A673 (cell line): ENCODE data around the gene OSBP2. TPM values are rescaled to one million over a fixed set of nuclear protein-coding genes. Genes with fewer than 3 reads are reported as not detected.

Experiments used
- BruUV-seq: library from RNA; stranded (reverse); fragments of 400-500 nt; replicated peaks from 2 replicates; lab custom pipeline; 2021; lab: Mats Ljungman, UMichigan
- CTCF ChIA-PET: fragments of 300-600 bp; sonication (Branson Sonifier 250); formaldehyde crosslinking; loops from one replicate; lab custom pipeline; 2022; ENCODE audit warnings: antibody characterized with exemption; lab: Charles Lee
- POLR2A ChIA-PET: fragments of 300-600 bp; sonication (Branson Sonifier 250); formaldehyde crosslinking; loops from one replicate; lab custom pipeline; 2022; ENCODE audit warnings: antibody characterized with exemption; ENCODE audit not compliant: low non-redundant PET; lab: Charles Lee
- DNase-seq: peaks from one replicate; pipeline ENCODE4 v3.0.0-alpha.2; 2015; ENCODE audit warnings: low spot score
- H3K27ac ChIP-seq: fragments of 200-600 bp; sonication (generic); 2 replicates; pipeline ENCODE4 v1.5.1; 2016; ENCODE audit warnings: mixed run types, low read depth, mild to moderate bottlenecking, mixed read lengths, antibody characterized with exemption, low read length; ENCODE audit not compliant: poor library complexity, severe bottlenecking
- H3K27me3 ChIP-seq: fragments of 200-600 bp; sonication (generic); replicated peaks from 2 replicates; pipeline ENCODE4 v1.6.1; 2017; ENCODE audit warnings: mixed run types, low read depth, mild to moderate bottlenecking, mixed read lengths, antibody characterized with exemption, low read length; ENCODE audit not compliant: insufficient read depth, poor library complexity
- H3K36me3 ChIP-seq: fragments of 200-600 bp; sonication (generic); 2 replicates; pipeline ENCODE4 v1.6.1; 2016; ENCODE audit warnings: mixed run types, mild to moderate bottlenecking, mixed read lengths, antibody characterized with exemption, low read length; ENCODE audit not compliant: insufficient read depth, poor library complexity, severe bottlenecking
- H3K4me1 ChIP-seq: fragments of 200-600 bp; sonication (generic); 2 replicates; pipeline ENCODE4 v1.6.1; 2017; ENCODE audit warnings: mixed run types, mild to moderate bottlenecking, mixed read lengths, antibody characterized with exemption, low read length; ENCODE audit not compliant: insufficient read depth, poor library complexity, severe bottlenecking
- H3K4me3 ChIP-seq: fragments of 200-600 bp; sonication (generic); 2 replicates; pipeline ENCODE4 v1.5.1; 2016; ENCODE audit warnings: low read depth, mixed run types, mild to moderate bottlenecking, mixed read lengths, low read length; ENCODE audit not compliant: poor library complexity, severe bottlenecking
- H3K9me3 ChIP-seq: fragments of 200-600 bp; sonication (generic); 2 replicates; pipeline ENCODE4 v1.6.1; 2016; ENCODE audit warnings: mixed run types, low read depth, mild to moderate bottlenecking, mixed read lengths, antibody characterized with exemption, low read length; ENCODE audit not compliant: poor library complexity, severe bottlenecking
- EZH2 ChIP-seq: fragments of 200-600 bp; sonication (generic); IDR thresholded peaks from 2 replicates; pipeline ENCODE4 v1.6.1; 2017; ENCODE audit warnings: borderline replicate concordance, low read depth, mild to moderate bottlenecking, mixed read lengths, antibody characterized with exemption, low read length; ENCODE audit not compliant: poor library complexity, severe bottlenecking
- intact Hi-C: fragments of 100-400 bp; cut with micrococcal nuclease; formaldehyde crosslinking; loops from one replicate; pipeline ENCODE4 v1.10.0; 2022; ENCODE audit not compliant: unreplicated experiment
- total RNA-seq: library from RNA; stranded (reverse); gene quantifications from 2 replicates; pipeline ENCODE4 v1.2.3, GENCODE V29; 2021
- TF ChIP-seq, protein P1 (sequence below): fragments of 300-800, 200-600 bp; sonication (generic); conservative IDR thresholded peaks from 2 replicates; pipeline ENCODE4 v1.5.1; 2017; ENCODE audit warnings: low read depth, mild to moderate bottlenecking, antibody characterized with exemption, low read length, moderate library complexity, mixed read lengths

Gene OSBP2
- total RNA-seq, 1 experiment from 2014 or later: 1.8 TPM

DNA sequence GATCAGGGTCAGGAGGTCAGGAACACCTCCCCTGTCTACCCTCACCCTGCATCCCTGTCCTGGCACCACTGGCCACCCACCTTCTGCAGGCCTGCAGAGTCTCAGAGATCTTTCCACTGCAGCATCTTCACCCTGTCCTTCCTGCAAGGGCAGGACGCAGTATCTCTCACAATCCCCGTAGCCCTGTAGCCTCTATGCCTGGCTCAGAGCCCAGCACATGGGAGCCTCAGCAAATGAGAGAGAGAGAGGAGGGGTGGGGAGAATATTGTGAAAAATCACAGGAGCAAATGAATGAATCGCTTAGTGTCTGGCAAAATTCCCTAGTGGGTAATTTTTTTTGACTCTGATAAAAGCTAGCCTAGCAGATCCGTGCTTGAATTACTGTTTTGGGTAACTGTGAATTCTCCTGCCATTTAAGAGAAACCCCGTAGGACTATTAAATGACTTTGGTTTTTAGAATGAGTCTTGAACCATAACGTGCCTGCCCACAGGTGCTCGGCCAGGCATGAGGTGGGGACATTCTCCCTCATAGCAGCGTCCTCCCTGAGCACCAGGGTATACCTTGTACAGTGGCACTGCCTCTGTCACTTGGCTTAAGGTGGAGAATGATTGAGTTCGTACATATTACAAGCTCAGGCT lies 182.4 kb downstream of the OSBP2 start:
- Histone ChIP-seq H3K36me3 (no peaks in the 10 kb centered on the region), H3K4me3 (no peak overlapping the region), H3K4me1 (peaks cover 22% of the 10 kb centered on the region), H3K27ac (no peak overlapping the region), H3K27me3 (no peaks in the 10 kb centered on the region), H3K9me3 (no peaks in the 10 kb centered on the region)
- DNase-seq: peak; percentile 57
- TF ChIP-seq, protein P1, sequence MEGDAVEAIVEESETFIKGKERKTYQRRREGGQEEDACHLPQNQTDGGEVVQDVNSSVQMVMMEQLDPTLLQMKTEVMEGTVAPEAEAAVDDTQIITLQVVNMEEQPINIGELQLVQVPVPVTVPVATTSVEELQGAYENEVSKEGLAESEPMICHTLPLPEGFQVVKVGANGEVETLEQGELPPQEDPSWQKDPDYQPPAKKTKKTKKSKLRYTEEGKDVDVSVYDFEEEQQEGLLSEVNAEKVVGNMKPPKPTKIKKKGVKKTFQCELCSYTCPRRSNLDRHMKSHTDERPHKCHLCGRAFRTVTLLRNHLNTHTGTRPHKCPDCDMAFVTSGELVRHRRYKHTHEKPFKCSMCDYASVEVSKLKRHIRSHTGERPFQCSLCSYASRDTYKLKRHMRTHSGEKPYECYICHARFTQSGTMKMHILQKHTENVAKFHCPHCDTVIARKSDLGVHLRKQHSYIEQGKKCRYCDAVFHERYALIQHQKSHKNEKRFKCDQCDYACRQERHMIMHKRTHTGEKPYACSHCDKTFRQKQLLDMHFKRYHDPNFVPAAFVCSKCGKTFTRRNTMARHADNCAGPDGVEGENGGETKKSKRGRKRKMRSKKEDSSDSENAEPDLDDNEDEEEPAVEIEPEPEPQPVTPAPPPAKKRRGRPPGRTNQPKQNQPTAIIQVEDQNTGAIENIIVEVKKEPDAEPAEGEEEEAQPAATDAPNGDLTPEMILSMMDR: no peak
- CTCF ChIA-PET: no interaction called here
- POLR2A ChIA-PET: interaction anchor here (0.5 kb wide), 1 partner anchor 23 kb away, joined by 6 read pairs; no protein-coding TSS in a partner anchor
- BruUV-seq: no TSS peak
- intact Hi-C loops: no loop called here

DNA sequence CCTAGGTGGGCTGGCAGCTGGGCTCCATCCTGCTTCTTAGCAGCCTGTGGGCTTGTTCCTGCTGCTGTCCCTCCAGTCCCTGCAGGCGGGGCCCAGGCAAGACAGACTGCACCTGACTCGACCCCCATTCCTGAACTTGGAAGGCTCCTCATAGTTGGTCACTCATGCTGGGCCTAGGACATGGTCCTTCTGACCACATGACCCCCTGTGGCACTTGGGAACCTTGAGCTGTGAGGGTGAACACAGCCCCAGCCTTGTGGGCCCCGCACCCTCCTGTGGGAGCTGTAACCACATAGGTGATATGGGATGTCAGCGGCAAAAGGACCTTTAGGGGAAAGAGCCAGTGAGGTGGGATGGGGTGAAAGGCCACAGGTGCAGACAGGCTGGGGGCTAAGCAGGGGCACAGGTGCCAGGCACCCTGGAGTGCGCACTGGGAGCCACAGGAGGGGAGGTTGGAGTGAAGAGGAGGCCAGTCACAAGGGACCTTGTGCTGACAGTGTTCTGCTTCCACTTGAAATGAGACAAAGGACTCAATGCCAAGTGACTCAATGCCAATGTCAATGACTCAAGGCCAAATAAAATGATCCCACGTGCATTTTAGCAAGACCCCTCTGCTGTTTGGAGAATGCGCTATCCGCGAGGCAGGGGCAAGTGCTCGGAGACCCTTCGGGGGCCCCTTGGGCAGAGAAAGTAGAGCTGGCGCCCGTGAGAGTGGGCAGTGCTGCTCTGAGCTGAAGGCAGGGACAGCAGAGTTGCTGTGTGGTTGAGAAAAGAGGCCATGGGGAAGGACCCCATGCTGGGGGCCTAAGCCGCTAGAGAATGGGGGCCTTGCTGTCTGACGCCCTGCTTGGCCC lies 183.2 kb downstream of the OSBP2 start:
- Histone ChIP-seq H3K27ac (no peak overlapping the region), H3K27me3 (no peaks in the 10 kb centered on the region), H3K4me3 (no peak overlapping the region), H3K9me3 (no peaks in the 10 kb centered on the region), H3K36me3 (no peaks in the 10 kb centered on the region), H3K4me1 (peaks cover 22% of the 10 kb centered on the region)
- intact Hi-C loops: no loop called here
- POLR2A ChIA-PET: no interaction called here
- no peak for DNase-seq
- no TSS peak for BruUV-seq
- TF ChIP-seq EZH2: no peak
- TF ChIP-seq, protein P1: no peak
- CTCF ChIA-PET: no interaction called here

DNA sequence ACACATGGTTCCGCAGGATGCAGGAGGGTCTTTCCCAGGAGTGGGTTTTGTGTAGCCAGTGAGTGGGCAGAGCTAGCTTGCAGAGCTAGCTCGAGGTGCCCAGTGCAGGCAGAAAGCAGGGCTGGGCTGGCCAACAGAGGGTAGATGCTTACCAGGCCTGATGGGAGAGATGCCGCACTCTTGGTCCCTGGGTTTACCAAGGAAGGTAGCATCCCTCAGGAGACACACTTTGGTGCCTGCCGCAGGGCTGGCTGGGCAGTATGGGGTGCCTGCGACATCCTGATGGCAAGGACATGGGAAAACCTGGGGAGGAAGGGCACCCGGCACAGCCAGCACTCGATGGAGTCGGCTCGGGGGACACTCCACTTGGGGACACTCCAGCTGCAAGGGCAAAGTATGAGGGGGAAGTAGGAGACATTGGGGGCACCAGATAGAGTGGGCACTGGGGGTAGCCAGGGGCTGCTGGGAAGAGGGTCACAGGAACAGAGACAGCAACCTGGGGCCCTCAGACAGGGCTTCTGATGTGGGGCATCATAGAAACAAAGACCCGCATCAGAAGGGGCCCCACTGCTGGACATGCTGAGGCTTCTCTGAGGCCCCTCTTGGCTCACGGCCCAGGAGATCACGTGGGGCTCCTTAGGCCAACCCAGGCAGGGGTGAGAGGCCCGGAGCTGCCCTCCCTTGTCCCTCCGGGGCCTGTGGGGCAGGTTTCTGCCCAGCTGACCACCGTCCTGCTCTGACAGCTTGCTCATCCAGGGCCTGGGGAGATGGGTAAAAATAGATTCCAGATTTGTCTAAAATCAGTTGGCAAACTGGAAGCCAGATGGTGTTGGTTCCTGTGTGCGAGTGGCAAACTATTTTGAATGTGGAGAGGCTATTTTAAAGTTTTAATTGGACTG lies 184.1 kb downstream of the OSBP2 start:
- Histone ChIP-seq H3K4me3 (no peak overlapping the region), H3K27me3 (no peaks in the 10 kb centered on the region), H3K9me3 (no peaks in the 10 kb centered on the region), H3K27ac (no peak overlapping the region), H3K4me1 (peaks cover 22% of the 10 kb centered on the region), H3K36me3 (no peaks in the 10 kb centered on the region)
- ChIA-PET POLR2A (no interaction called here), CTCF (interaction anchor here (0.7 kb wide), 1 partner anchor 72 kb away, joined by 3 read pairs; no protein-coding TSS in a partner anchor)
- TF ChIP-seq, protein P1: no peak
- no peak for TF ChIP-seq EZH2
- DNase-seq: no peak
- no TSS peak for BruUV-seq
- intact Hi-C loops: no loop called here
